OCI-LY3 (cell line): ENCODE results near the gene SLC1A1.

ENCODE experiments used
- CTCF ChIP-seq: fragments of 200-600, 300-600 bp; sonication (generic); IDR thresholded peaks from 2 replicates; pipeline ENCODE4 v1.5.1; 2014; ENCODE audit warnings: antibody characterized with exemption, low read length, low read depth
- EZH2phosphoT487 ChIP-seq: fragments of 200-600 bp; shearing (Covaris generic); IDR thresholded peaks from 2 replicates; pipeline ENCODE4 v1.6.1; 2018; ENCODE audit warnings: antibody characterized with exemption, mixed run types, low read depth

- TF ChIP-seq CTCF (no peak), EZH2phosphoT487 (no peak)
These were observed 88.7 kb downstream of the SLC1A1 start for GRCh38 chr9:4579001-4579400.
